Activated gamma-delta T cell treated with anti-CD3 and anti-CD28 coated beads, Interleukin-2, amount 50 U/mL, for 16 hours (primary cell): ENCODE results near the gene PPP1R12C.
A peak's percentile ranks its signal among the peaks of the same experiment; 100 is the strongest.
"Not testable (repeated sequence)": the region's sequence is repeated elsewhere in the genome, so short reads cannot be mapped to it uniquely, and the experiment has no call there.

ENCODE experiments used
- DNase-seq: peaks from one replicate; pipeline ENCODE4 v3.0.0-alpha.2; 2020; ENCODE audit warnings: low read depth

The PPP1R12C gene

GRCh38 chr19:55116859-55117662 lies at the start of gene PPP1R12C:
PPP1R12C (minus strand) TSS chr19:55117637; CDS start chr19:55117543, 94 bp downstream.
- DNase-seq: no peak

- no peak for DNase-seq
These were observed 49.3 kb upstream of the PPP1R12C start, which contains the start of gene DNAAF3 for GRCh38 chr19:55166530-55167268. DNAAF3 (minus strand) TSS chr19:55166613; CDS start chr19:55166413, 200 bp downstream.

GRCh38 chr19:55165952-55166529 lies 48.6 kb upstream of the PPP1R12C start:
- DNase-seq: peak; percentile 16

- DNase-seq: no peak
These were observed 44.3 kb upstream of the PPP1R12C start for GRCh38 chr19:55161571-55162322.

GRCh38 chr19:55160986-55161365 lies 43.5 kb upstream of the PPP1R12C start:
- DNase-seq: no peak

- peak; percentile 75 for DNase-seq
These were observed 42.9 kb upstream of the PPP1R12C start for GRCh38 chr19:55160128-55160985.

GRCh38 chr19:55158848-55159749 lies 41.7 kb upstream of the PPP1R12C start:
- no peak for DNase-seq

- no peak for DNase-seq
These were observed 41.0 kb upstream of the PPP1R12C start for GRCh38 chr19:55158423-55158822.

- DNase-seq: no peak
These were observed 39.8 kb upstream of the PPP1R12C start, which contains the start of gene TNNI3 for GRCh38 chr19:55157064-55157908. TNNI3 (minus strand) TSS chr19:55157732; CDS start chr19:55157589, 143 bp downstream.

- DNase-seq: no peak
These were observed 39.0 kb upstream of the PPP1R12C start for GRCh38 chr19:55156202-55157063.

- DNase-seq: not testable (repeated sequence)
These were observed 38.3 kb upstream of the PPP1R12C start for GRCh38 chr19:55155784-55156183.

- DNase-seq: no peak
These were observed 36.3 kb upstream of the PPP1R12C start for GRCh38 chr19:55153652-55154264.

GRCh38 chr19:55152017-55152416 lies 34.6 kb upstream of the PPP1R12C start:
- DNase-seq: no peak

- DNase-seq: no peak
These were observed 31.9 kb upstream of the PPP1R12C start, which contains the start of gene TNNT1 for GRCh38 chr19:55149078-55150003. TNNT1 (minus strand) TSS chr19:55149206; CDS start chr19:55147157, 2,049 bp downstream.

- DNase-seq: no peak
These were observed 30.3 kb upstream of the PPP1R12C start for GRCh38 chr19:55147545-55148251.
